Cardiac muscle cell (in vitro differentiated cells and primary cell): ENCODE data around the gene FCSK. TPM values are rescaled to one million over a fixed set of nuclear protein-coding genes. Genes with fewer than 3 reads are reported as not detected.

Experiments
- DNase-seq, 2 donors: peaks; one replicate each; pipeline versions ENCODE4 v3.0.0 to v3.0.0-alpha.2; 2010 to 2017; ENCODE audit warnings: low read depth in 1 of 2, low spot score in 1 of 2
- H3K27ac ChIP-seq: fragments of 200-600 bp; sonication (generic); 2 replicates; pipeline ENCODE4 v1.5.1; 2016
- H3K27me3 ChIP-seq: fragments of 200-600 bp; sonication (generic); 2 replicates; pipeline ENCODE4 v1.6.0; 2016; ENCODE audit warnings: control low read depth
- H3K36me3 ChIP-seq: fragments of 200-600 bp; sonication (generic); 2 replicates; pipeline ENCODE4 v1.5.1; 2016; ENCODE audit warnings: control low read depth
- H3K4me1 ChIP-seq: fragments of 200-600 bp; sonication (generic); 2 replicates; pipeline ENCODE4 v1.8.1; 2017; ENCODE audit warnings: low read depth, mild to moderate bottlenecking, mixed run types
- H3K4me3 ChIP-seq: fragments of 200-600 bp; sonication (generic); 2 replicates; pipeline ENCODE4 v1.5.1; 2016; ENCODE audit warnings: mild to moderate bottlenecking
- H3K9me3 ChIP-seq: fragments of 200-600 bp; sonication (generic); 2 replicates; pipeline ENCODE4 v1.5.1; 2017; ENCODE audit warnings: low read depth, mild to moderate bottlenecking, control low read depth
- polyA plus RNA-seq: library from polyadenylated mRNA; unstranded; fragments of >200 nt; fragmentation: Nextera tagmentation; extraction: Ambion mirVana; gene quantifications from 2 replicates; pipeline ENCODE4 v1.2.1, GENCODE V29; 2016
- total RNA-seq: library from RNA; depleted of rRNA; stranded (reverse); fragments of >200 nt; gene quantifications from 2 replicates; pipeline ENCODE4 v1.2.3, GENCODE V29; 2016
- TF ChIP-seq, protein P1 (sequence below): IDR thresholded peaks from 2 replicates; pipeline ENCODE4 v1.5.1; 2012; ENCODE audit warnings: low read depth, mild to moderate bottlenecking, low read length

The FCSK gene
- total and polyA plus RNA-seq, 2 experiments from 2014 or later, result 12.0 to 22.5 TPM

DNA sequence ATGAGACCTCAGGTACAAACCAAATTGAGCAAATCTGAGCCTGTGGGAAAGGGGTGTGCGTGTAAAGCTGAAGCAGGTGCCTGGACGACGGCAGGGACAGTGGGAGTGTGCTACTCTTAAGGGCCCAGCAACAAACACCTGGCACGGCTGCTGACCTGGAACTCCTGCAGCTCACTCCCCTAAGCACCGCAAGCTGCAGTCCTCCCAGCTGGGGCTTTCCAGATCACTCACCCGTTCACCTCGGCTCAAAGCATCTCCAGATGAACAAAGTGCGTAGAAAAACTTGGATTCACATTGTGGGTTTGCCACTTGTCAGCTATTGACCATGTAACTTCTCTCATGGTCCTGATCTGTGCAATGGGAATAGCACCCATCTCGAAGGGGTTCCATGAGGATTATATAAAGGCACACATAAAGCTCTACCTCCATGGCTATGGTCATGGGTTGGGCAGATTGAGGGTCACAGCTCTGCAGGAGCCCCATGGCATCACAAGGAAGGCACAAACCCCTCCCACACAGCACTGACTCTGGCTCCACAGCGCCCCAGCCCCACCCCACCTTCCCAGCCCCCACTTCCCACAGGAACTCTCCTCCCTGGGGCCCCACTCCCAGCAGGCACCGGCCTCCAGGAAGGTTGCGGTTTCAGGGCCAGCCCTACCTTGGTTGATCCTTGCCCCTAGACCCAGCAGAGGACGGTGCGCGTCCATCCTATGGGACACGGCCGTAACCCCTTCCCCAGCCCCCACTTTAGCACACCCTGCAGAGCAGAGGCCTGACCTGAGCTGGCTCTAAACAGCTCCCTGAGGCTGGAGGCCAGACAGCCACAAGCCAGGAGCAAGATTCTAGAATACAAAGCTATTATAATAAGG lies 37.4 kb upstream of the FCSK start:
- H3K4me1 ChIP-seq, result peaks cover 59% of the 10 kb centered on the region
- peaks cover 2% of the 10 kb centered on the region for H3K36me3 ChIP-seq
- DNase-seq, result no peak
- H3K27me3 ChIP-seq, result no peaks in the 10 kb centered on the region
- TF ChIP-seq, protein P1, sequence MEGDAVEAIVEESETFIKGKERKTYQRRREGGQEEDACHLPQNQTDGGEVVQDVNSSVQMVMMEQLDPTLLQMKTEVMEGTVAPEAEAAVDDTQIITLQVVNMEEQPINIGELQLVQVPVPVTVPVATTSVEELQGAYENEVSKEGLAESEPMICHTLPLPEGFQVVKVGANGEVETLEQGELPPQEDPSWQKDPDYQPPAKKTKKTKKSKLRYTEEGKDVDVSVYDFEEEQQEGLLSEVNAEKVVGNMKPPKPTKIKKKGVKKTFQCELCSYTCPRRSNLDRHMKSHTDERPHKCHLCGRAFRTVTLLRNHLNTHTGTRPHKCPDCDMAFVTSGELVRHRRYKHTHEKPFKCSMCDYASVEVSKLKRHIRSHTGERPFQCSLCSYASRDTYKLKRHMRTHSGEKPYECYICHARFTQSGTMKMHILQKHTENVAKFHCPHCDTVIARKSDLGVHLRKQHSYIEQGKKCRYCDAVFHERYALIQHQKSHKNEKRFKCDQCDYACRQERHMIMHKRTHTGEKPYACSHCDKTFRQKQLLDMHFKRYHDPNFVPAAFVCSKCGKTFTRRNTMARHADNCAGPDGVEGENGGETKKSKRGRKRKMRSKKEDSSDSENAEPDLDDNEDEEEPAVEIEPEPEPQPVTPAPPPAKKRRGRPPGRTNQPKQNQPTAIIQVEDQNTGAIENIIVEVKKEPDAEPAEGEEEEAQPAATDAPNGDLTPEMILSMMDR, result no peak
- peak overlapping the region; percentile 77 for H3K27ac ChIP-seq
- H3K9me3 ChIP-seq, result no peaks in the 10 kb centered on the region
- H3K4me3 ChIP-seq, result no peak overlapping the region

DNA sequence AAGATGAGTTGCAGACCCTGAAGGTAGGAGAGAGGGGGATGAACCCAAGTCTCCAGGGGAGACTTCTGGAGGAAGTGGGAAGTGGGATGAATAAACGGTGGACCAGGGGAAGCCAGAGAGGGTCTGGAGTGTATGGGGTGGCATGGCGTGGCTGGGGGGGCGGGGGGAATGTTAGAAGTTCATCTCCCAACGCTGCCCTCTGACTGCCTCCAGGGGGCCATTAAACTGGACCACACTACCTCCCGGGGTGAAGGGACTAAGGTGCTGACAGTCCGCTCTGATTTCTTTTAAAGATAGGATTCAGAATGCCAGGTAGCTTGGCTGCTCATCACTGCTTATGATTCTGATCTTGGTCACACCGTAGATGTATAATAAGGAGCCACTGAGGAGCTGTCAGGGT lies 36.7 kb upstream of the FCSK start:
- TF ChIP-seq, protein P1, result no peak
- Histone ChIP-seq H3K4me1 (peaks cover 65% of the 10 kb centered on the region), H3K4me3 (no peak overlapping the region), H3K27me3 (no peaks in the 10 kb centered on the region), H3K9me3 (no peaks in the 10 kb centered on the region), H3K36me3 (no peaks in the 10 kb centered on the region), H3K27ac (peak overlapping the region; percentile 77)
- no peak for DNase-seq

DNA sequence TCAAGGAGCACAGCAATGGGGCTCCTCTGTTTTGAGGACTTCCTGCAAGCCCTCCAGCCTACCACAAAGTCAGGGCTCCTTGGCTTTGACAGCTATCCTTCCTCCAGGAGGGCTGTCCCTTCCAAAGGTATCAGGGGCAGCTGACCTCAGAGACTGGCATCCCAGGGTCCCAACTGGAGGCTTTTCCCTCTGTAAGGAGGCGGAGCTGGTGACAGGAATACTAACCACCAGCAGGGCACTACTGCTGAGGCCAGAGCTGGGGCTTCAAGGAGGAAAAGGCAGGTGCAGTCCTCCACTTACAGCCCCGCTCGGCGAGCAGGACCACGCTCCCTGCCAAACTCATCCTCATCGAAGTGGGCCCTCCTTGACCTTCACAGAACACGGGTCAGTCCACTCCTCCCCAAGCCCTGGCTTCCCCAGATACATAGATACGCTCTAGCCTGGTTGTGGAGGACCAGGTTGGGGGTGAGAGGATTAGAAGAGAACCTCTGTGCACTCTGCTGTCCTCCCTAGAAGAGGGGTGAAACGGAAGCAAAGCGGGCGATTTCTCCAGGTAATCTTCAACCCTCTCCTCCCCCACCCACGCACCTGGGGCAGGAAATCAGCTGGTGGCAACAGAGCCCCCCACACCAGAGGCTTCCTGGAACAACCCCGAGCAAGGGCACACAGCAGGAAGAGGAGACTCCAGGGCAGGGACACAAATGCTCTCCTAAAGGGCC lies 36.0 kb upstream of the FCSK start:
- Histone ChIP-seq H3K4me1 (peaks cover 69% of the 10 kb centered on the region), H3K27ac (peak overlapping the region; percentile 77), H3K36me3 (no peaks in the 10 kb centered on the region), H3K9me3 (no peaks in the 10 kb centered on the region), H3K4me3 (no peak overlapping the region), H3K27me3 (no peaks in the 10 kb centered on the region)
- DNase-seq, result peak in 1 of 2 donors; percentile 45
- TF ChIP-seq, protein P1, result no peak

DNA sequence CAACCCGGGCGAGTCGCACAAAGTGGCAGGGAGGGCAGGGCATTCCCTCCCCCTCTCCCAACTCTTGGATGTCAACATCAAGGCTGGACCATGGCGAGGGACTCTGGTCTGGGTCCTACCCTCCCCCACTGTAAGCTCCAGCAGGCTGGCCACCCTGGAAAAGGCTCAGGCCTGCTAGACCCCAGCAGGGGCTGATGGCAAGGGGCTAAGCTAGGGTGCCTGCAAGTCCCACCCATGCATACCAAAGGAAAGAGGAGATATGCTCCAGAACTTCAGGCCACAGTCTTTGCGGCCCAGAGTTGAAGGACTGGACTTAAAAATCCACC lies 35.4 kb upstream of the FCSK start:
- DNase-seq, result no peak
- no peaks in the 10 kb centered on the region for H3K36me3 ChIP-seq
- no peaks in the 10 kb centered on the region for H3K9me3 ChIP-seq
- peaks cover 69% of the 10 kb centered on the region for H3K4me1 ChIP-seq
- H3K27ac ChIP-seq, result peak overlapping the region; percentile 77
- TF ChIP-seq, protein P1, result no peak
- H3K27me3 ChIP-seq, result no peaks in the 10 kb centered on the region
- no peak overlapping the region for H3K4me3 ChIP-seq

DNA sequence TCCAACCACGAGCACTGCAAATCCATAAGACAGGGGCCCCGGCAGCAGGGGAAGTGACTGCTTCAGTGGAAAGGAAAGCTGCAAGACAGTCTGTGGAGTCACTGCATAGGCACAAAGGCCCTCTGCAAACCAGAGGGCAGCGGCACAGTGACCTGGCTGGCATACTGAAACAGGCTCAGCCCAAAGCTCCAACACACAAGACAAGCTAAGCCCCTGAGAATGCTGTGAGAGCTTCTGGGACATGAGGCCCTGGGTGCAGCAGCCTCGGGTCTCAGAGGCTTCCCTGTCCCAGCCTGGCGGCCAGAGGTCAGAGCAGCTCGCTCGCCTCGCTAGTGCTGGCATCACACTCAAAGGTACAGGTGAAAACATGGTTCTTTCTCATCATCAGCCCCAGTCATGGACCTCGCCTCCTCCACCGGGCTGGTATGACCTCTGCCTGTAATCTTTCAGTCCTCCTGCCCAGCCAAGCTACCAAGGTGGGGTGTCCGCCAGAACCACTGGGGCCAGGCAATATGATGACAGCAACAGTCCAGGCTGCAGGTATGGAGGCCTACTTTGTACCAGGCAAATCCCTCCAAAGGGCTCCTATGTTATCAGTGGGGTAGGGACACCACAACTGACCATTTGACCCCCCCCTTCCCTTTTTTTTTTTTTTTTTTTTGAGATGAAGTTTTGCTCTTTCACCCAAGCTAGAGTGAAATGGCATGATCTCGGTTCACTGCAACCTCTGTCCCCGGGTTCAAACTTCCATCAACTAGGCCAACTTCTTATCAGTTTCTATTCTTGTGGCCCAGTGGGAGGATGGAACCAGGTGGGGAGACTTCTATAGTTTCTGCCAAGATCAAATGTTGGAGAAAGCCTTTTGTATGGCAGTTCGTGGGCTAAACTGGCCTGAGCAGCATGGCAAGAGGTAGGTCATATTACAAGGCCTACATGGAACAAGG lies 34.7 kb upstream of the FCSK start:
- H3K27me3 ChIP-seq, result no peaks in the 10 kb centered on the region
- no peak for DNase-seq
- TF ChIP-seq, protein P1, result no peak
- peak overlapping the region; percentile 77 for H3K27ac ChIP-seq
- H3K9me3 ChIP-seq, result no peaks in the 10 kb centered on the region
- no peaks in the 10 kb centered on the region for H3K36me3 ChIP-seq
- H3K4me3 ChIP-seq, result no peak overlapping the region
- H3K4me1 ChIP-seq, result peaks cover 69% of the 10 kb centered on the region
